Measurements from ENCODE around the gene SCFD2. TPM values are rescaled to one million over a fixed set of nuclear protein-coding genes. Genes with fewer than 3 reads are reported as not detected.

SCFD2 gene
- polyA plus RNA-seq, 2 of the 4 experiments (the other 2 are of a cell fraction) = 7.6 to 10.8 TPM

DNA sequence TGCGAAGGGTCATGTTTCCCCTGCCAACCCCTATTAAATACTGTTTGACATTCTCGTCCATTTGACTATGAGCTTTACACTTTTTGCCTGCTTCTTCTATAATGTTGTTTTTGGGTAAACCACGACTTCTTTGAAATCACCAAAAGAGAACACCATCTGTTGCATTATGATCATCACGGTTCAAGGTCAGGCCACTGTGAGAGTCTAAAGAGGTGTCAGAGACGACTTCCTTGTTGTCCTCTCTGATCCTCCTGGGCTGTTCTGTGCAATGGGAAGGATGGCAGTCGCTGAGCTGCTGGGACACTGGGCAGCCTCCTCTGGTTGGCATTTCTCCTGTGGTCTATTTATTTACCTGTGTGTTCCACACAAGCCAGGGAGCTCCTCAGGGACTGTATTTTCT, 366.2 kb downstream of the SCFD2 start:
- FAIRE-seq (no peak), DNase-seq (ENCODE audit: low read depth in 1 of 2, low spot score in 1 of 2) (no peak), ATAC-seq (no peak)
- ChIA-PET POLR2A (no interaction called here), CTCF (no interaction called here)
- TF ChIP-seq HOXA7 (CRISPR knock-in tag; IDR thresholded peaks at IDR 0.05) (no peak), ZFP36 (IDR thresholded peaks at IDR 0.05; ENCODE audit: borderline replicate concordance, partially characterized antibody) (no peak), HOXB5 (CRISPR knock-in tag; IDR thresholded peaks at IDR 0.05) (no peak), JUN (IDR thresholded peaks at IDR 0.05) (no peak), CEBPB (IDR thresholded peaks at IDR 0.05) (no peak), BHLHE40 (IDR thresholded peaks at IDR 0.05; ENCODE audit: low read depth, low read length) (no peak), TFCP2L1 (CRISPR knock-in tag; IDR thresholded peaks at IDR 0.05) (no peak), NR3C1 (IDR thresholded peaks at IDR 0.05) (no peak), SMC3 (IDR thresholded peaks at IDR 0.05) (no peak), CBX2 (IDR thresholded peaks at IDR 0.05; ENCODE audit: borderline replicate concordance, low read depth) (no peak)
- TF ChIP-seq, protein P1, sequence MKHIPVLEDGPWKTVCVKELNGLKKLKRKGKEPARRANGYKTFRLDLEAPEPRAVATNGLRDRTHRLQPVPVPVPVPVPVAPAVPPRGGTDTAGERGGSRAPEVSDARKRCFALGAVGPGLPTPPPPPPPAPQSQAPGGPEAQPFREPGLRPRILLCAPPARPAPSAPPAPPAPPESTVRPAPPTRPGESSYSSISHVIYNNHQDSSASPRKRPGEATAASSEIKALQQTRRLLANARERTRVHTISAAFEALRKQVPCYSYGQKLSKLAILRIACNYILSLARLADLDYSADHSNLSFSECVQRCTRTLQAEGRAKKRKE (CRISPR knock-in tag; IDR thresholded peaks at IDR 0.05; ENCODE audit: low read depth) = no peak
- TF ChIP-seq, protein P2, sequence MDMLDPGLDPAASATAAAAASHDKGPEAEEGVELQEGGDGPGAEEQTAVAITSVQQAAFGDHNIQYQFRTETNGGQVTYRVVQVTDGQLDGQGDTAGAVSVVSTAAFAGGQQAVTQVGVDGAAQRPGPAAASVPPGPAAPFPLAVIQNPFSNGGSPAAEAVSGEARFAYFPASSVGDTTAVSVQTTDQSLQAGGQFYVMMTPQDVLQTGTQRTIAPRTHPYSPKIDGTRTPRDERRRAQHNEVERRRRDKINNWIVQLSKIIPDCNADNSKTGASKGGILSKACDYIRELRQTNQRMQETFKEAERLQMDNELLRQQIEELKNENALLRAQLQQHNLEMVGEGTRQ (IDR thresholded peaks at IDR 0.05) = no peak
- H3K4me1 ChIP-seq = no peaks in the 10 kb centered on the region
- no peak overlapping the region for H3K4me2 ChIP-seq
- 76% methylated on average over 6 of the region's 6 CpGs for WGBS (ENCODE audit: missing lambda C conversion rate)
- no peak overlapping the region for H3K27ac ChIP-seq
- no peak overlapping the region for H3K4me3 ChIP-seq
- H3K9me3 ChIP-seq = no peaks in the 10 kb centered on the region

DNA sequence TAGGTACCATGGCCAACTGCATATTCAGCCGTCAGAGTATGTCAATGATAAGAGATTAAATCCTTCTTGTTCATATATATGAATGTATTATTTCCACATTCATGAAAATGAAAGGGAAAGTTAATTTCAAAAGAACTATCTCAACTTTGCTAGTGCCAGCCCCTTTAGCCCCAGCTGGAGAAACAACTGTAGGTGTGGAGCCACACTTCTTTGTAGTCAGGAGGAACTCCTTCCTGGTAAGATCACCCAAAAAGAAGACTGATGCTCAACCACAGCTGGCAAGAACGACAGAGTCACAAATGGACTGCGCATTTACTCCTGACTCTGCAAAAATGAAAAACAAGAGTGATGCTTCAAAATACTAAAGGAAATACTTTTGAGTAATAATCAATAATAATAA, 367.4 kb downstream of the SCFD2 start:
- CTCF ChIA-PET = no interaction called here
- Histone ChIP-seq H3K4me3 (no peak overlapping the region), H3K9me3 (no peaks in the 10 kb centered on the region), H3K4me1 (no peaks in the 10 kb centered on the region), H3K27ac (no peak overlapping the region), H3K4me2 (no peak overlapping the region)
- FAIRE-seq (no peak), DNase-seq (ENCODE audit: low read depth in 1 of 2, low spot score in 1 of 2) (no peak), ATAC-seq (no peak)
- TF ChIP-seq ESRRA (IDR thresholded peaks at IDR 0.05; ENCODE audit: borderline replicate concordance, low read length) (no peak), CBX2 (IDR thresholded peaks at IDR 0.05; ENCODE audit: borderline replicate concordance, low read depth) (no peak)
- 83% methylated on average over 3 of the region's 3 CpGs for WGBS (ENCODE audit: missing lambda C conversion rate)
- POLR2A ChIA-PET = no interaction called here

DNA sequence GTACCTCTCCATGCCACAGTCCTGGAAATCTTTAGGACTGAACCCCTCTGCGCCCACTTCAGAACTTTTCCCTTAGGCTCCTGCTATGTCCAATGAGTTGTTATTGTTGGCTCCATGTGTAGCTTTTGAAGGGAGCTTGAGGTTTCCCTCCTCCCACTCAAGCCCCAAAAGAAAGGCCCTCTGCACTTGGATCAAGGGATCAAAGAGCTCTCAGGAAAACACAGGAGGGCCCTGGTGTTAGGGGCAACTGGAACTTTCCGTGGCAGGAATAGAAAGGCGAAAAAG, 368.8 kb downstream of the SCFD2 start:
- no peaks in the 10 kb centered on the region for H3K4me1 ChIP-seq
- WGBS (ENCODE audit: missing lambda C conversion rate) = 93% methylated on average over 3 of the region's 3 CpGs
- TF ChIP-seq FOSL2 (IDR thresholded peaks at IDR 0.05) (no peak), FOSL2 (CRISPR knock-in tag; IDR thresholded peaks at IDR 0.05) (no peak), CHD2 (IDR thresholded peaks at IDR 0.05; ENCODE audit: low read length, partially characterized antibody) (no peak), RAD21 (conservative IDR thresholded peaks at IDR 0.05 in 1 of 2, IDR thresholded peaks at IDR 0.05 in 1 of 2) (no peak), NFE2L2 (conservative IDR thresholded peaks at IDR 0.05; ENCODE audit: low read length) (no peak), KDM1A (IDR thresholded peaks at IDR 0.05; ENCODE audit: low read depth) (no peak), ZSCAN20 (CRISPR knock-in tag; IDR thresholded peaks at IDR 0.05) (no peak), RFX5 (IDR thresholded peaks at IDR 0.05) (no peak), KDM5A (IDR thresholded peaks at IDR 0.05) (no peak), JUN (IDR thresholded peaks at IDR 0.05) (no peak), RARB (CRISPR knock-in tag; IDR thresholded peaks at IDR 0.05) (no peak), HDAC2 (IDR thresholded peaks at IDR 0.05) (no peak), RCOR1 (IDR thresholded peaks at IDR 0.05; ENCODE audit: low read depth, low read length) (no peak)
- TF ChIP-seq, protein P3, sequence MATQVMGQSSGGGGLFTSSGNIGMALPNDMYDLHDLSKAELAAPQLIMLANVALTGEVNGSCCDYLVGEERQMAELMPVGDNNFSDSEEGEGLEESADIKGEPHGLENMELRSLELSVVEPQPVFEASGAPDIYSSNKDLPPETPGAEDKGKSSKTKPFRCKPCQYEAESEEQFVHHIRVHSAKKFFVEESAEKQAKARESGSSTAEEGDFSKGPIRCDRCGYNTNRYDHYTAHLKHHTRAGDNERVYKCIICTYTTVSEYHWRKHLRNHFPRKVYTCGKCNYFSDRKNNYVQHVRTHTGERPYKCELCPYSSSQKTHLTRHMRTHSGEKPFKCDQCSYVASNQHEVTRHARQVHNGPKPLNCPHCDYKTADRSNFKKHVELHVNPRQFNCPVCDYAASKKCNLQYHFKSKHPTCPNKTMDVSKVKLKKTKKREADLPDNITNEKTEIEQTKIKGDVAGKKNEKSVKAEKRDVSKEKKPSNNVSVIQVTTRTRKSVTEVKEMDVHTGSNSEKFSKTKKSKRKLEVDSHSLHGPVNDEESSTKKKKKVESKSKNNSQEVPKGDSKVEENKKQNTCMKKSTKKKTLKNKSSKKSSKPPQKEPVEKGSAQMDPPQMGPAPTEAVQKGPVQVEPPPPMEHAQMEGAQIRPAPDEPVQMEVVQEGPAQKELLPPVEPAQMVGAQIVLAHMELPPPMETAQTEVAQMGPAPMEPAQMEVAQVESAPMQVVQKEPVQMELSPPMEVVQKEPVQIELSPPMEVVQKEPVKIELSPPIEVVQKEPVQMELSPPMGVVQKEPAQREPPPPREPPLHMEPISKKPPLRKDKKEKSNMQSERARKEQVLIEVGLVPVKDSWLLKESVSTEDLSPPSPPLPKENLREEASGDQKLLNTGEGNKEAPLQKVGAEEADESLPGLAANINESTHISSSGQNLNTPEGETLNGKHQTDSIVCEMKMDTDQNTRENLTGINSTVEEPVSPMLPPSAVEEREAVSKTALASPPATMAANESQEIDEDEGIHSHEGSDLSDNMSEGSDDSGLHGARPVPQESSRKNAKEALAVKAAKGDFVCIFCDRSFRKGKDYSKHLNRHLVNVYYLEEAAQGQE (IDR thresholded peaks at IDR 0.05) = no peak
- TF ChIP-seq, protein P2 (IDR thresholded peaks at IDR 0.05) = no peak
- TF ChIP-seq, protein P4, sequence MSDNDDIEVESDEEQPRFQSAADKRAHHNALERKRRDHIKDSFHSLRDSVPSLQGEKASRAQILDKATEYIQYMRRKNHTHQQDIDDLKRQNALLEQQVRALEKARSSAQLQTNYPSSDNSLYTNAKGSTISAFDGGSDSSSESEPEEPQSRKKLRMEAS (IDR thresholded peaks at IDR 0.05) = no peak
- ChIA-PET POLR2A (no interaction called here), CTCF (interaction anchor here (1.5 kb wide), 1 partner anchor 14 kb away, joined by 3 read pairs; no protein-coding TSS in a partner anchor)
- DNase-seq (ENCODE audit: low read depth in 1 of 2, low spot score in 1 of 2) (no peak), FAIRE-seq (no peak), ATAC-seq (no peak)
- no peak overlapping the region for H3K27ac ChIP-seq
- H3K4me2 ChIP-seq = no peak overlapping the region
- H3K9me3 ChIP-seq = no peaks in the 10 kb centered on the region
- no peak overlapping the region for H3K4me3 ChIP-seq
